Stimulated activated CD4-positive, alpha-beta T cell treated with anti-CD3 and anti-CD28 coated beads, Interleukin-2, amount 100 ng/mL, for 24 hours (primary cell): ENCODE measurements around the gene PHLDB2.

ENCODE experiments used
- DNase-seq, 2 donors: peaks; one replicate each; pipeline ENCODE4 v3.0.0-alpha.2; 2020

PHLDB2 gene

DNA sequence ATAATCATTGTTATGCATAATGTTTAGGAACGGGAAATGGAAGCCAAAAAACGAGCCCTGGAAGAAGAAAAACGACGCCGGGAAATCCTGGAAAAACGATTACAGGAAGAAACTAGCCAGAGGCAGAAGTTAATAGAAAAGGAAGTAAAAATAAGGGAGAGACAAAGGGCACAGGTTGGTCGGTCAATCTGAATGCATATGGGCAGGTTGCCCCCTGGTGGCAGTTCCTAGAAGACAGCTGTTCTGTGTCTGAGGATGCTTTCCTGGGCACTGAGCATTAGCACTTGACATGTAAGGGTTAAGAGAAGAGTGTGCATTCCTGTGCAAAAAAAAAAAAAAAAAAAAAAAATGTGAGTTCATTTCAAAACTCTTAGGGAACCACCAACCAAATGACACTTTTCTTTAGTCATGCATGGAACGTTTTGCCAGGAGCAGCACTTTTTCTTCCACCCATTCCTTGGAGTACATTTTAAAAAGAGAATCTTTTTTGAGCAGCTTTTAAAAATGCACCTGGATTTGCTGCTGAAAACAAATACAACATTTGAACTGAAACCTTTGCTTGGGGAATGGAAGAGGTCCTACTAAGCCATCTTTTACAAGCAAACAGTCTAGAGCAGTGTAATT is 108.7 kb downstream of the PHLDB2 start:
- peak; percentile 83 to 88 for DNase-seq

DNA sequence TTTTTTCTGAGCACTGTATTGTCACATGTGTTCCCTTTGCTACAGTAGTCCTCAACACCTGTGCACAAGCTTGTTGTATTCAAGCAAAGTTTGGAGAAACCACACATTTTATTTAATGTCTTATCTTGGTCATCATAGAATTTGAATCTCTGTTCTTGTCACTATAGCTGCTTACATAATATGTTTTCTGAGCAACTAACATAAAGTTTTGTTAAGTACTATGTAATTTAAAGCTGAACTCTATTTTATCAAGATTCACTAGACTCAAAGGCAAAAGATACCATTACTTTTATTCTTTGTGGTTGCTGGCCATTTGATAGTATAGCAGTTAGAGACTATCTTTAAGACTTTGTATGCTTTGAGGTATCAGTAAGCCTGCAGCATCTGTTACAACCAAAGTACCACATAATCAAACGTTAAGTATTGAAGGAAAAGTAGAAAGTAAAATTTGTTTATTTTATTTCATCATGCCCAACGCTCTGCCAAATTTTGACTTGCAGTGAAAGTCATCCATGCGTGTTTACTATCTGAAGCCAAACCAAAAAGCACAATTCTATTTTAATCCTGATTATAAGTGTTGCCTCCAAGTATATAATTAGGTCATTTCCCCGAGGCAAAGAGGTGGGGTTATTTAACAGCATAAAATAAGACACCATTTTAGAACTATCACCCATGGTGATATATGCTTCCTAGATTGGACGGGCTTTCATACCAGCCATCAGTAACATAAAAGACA is 109.4 kb downstream of the PHLDB2 start:
- DNase-seq, result no peak

DNA sequence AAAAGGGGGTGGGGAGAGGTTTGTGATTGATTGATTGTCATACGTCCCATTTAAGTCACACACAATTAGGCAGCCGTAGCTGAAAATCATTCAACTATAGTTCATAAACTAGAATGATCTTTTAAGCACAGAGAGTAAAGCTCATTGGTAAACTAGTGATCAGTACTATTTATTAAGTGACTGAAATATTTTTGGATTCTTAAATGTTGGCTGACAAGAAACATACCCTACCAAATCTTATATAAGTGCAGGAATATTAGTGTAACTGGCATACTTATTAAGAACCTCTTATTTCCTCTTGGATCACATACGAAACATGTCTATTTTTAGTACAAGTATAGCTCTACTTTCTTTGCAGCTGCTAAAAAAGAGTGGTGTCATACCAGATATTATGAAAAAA is 111.3 kb downstream of the PHLDB2 start:
- no peak for DNase-seq

DNA sequence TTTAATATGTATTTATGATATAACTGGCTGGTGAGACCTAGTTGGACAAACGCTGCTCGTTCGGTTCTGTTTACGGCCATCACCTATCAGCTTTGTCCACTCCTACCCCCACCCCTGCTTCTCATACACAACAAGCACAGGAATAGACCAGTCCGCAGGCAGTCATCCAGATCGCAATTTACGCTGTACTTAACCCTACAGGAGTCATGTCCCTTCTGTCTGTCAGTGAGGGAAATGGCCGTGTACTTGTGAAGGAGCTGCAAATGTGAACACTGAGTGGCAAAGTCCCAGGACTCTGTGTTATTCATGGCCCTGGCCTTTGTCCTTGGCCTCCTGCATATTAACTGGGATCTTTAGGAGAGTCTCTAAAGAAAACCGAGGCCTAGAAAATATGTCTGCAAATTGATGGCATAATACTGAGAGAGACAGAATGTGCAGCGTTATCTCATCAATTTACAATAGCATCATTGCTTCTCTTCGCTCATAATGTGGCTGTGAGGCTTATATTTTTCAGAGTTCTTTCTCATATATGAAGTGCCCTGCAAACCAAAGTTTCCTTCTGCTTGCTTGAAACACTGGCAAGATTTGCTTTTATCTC is 112.6 kb downstream of the PHLDB2 start:
- DNase-seq, result no peak

DNA sequence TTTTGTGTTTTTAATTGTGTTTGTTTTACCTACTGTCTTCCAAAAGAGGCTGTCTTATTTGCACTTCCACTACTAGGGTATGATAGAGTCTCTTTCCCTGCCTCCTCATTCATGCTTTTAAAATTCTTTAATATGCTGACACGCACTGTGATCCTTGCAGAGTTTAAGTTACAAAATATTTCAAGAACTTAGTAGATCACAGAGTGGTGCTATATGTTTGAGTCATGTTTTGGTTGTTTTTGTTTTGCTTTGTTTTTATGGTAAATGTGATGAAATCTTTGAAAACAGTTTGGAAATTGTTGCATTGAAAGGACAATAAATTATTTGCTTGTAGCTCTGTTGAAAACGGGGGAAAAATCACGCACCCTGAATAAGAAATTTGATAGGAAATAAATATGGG is 113.8 kb downstream of the PHLDB2 start:
- no peak for DNase-seq

DNA sequence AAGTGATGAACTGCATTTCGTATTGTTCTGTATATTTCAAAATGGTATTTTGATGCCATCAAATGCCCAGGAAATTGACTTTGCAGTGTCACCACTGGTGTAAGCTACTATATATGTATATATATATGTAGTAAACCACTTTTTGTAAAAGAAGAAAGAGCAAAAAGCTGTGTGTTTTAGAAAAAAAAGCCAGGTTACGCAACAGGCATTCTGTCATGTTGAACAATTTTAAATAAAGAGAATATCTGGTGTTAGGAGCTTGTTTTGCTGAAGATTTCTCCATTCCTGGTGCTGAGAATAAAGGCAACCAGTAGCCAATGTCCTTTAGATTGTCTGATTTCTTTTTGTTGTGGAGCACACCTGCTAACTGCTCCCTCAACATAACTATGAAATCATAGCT is 116.1 kb downstream of the PHLDB2 start:
- no peak for DNase-seq

DNA sequence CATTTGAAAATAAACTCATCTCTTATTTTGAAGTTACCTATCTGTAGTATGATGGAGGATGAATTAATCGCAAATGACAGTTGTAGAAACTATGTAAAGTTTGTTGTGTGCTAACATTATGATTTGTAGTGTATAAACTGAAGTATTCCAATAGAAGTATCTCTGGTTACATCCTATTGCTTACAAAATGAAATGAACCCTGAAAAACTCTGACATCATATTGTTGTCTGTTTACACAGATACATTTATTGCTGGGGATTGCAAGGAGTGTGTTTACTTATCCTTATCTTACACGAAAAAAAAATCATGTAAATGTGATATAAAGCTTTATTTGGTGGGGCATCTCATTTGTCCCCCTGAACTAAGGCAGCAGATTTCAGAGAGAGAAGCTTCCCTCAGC is 117.2 kb downstream of the PHLDB2 start:
- no peak for DNase-seq

DNA sequence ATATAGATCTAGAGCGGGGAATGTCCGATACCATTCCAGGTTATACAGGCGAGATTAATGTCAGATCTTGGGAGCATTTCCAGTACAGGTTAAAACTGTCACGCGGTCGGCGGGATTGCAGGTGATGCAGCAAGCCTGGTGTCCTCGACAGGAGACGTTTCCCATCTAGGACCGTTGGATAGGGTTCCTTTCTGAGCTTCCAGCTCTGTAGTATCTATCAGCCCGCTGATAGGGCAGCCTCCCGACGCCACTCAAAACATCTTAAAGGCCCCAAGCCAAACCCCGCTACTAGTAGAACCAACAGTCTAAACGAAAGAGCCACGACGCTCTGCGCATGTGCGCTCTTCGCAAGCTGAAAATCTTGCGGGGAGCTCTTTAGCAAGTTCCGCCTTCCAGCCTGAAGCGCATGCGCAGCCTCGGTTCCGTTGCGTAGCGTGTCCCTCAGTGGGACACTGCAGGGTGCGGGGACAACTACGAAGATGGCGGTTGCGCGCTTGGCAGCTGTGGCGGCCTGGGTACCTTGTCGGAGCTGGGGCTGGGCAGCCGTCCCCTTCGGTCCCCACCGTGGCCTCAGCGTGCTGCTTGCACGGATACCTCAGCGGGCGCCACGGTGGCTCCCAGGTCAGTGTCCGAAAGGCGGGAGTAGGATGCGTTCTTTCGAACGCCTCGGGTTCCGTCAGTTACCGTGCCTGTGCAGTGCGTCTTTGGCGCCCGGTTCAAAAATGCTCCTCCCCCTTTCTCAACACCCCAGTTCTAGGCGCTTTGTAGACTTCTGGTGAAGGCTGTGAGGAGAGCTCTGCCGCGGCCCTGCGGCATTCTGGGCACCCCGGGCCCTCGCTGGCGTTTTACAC is 119.7 kb downstream of the PHLDB2 start, which contains the start of gene ABHD10:
TSS of gene ABHD10 (plus strand) at position 444 of the 851 bp plus-strand sequence. CDS start at position 480, 36 bp downstream.
- DNase-seq, result peak; percentile 97 to 98

DNA sequence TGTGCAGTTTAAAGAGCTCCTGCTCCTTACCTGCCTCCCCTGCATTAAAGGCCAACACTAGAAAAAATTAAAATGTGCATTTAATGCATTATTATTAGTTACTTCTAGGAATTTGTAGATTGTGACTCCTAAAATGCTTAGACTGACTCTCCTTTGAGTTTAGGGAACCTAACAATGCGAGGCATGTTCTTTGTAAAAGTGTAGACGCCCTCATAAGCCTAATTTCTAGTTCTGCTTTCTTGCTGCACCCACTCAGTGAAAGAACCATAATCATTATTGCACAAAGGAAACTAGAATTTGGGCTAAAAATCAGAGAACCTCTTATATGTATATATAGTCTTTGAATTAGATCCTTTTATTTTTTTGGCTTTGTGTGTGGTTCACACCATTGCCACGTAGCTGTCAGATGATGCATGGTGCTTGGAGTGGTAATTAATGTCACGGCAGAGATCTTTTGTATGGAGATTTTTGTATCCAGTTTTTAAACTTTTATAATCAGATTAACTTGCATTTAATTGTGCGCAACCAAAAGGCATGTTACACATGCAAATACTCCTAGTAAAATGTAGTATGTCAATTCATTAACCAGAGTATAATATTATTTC is 120.5 kb downstream of the PHLDB2 start:
- DNase-seq, result no peak

DNA sequence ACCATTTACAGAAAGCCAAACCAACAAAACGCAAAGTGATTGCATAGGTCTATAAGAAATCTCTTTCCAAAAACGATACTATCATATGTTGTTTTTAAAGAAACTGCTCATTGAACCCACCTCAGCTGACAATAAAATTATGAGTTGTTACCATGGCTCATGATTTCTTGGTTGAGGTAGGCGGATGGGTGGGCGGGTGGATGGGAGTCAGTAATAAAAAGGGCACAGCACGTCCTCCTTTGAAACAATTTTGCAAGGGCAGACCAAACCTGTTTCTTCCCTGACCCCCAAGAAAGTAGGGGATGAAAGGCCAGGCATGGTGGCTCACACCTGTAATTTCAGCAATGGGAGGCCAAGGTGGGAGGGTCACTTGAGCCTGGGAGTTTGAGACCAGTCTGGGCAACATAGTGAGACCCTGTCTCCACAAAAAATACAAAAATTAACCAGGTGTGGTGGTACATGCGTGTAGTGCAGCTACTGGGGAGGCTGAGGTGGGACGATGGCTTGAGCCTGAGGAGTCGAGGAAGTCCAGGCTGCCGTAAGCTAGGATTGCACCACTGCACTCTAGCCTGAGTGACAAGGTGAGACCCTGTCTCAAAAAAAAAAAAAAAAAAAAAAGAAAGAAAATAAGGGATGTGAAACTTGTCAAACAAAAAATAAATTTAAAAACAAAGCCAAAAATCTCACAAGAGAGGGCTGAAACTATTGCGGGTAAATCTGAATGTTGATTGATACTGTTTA is 121.8 kb downstream of the PHLDB2 start:
- DNase-seq, result peak; percentile 48 to 65

DNA sequence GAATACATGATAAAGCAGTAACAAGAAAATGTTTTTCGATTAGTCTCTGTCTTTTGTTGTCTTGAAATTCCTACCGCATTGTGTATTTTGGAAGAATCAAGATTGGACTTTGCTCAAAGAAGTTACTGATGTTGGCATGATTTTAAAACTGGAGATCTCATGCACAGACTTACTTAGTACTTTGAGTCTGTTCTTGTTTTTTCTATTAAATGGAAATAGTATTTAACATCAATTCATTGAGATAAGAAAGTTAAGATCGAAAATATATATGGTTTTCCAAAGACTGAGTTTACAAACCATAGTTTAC is 122.3 kb downstream of the PHLDB2 start:
- DNase-seq, result no peak

DNA sequence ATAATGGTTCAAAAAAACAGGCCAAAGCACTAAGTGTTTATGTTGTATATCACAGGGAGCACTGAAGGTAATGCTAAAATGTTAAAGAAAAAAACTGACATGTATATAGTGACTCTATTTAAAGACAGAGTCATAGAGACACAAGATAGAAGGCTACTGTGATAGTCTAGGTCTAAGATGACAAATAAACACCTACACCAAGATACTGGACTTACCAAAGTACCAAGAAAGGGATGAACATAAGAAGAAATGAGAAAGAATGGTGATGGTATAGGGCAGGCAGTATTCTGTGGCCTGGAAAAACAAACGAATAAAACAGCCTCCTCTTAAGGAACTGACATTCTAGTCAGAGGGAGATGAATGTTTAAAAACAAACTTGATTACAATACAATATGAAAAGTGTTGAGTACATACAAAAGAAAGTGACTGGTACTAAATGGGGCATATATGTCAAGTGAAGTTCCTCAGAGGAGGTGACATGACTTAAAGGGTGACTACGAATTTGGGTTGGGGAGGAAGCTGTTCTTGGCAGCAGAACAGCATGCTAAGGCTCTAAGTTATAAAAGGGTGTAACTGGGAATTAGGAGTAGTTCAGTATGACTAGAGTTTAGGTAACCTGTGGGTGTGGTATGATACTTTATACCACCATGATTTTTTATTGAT is 125.7 kb downstream of the PHLDB2 start:
- DNase-seq, result no peak

DNA sequence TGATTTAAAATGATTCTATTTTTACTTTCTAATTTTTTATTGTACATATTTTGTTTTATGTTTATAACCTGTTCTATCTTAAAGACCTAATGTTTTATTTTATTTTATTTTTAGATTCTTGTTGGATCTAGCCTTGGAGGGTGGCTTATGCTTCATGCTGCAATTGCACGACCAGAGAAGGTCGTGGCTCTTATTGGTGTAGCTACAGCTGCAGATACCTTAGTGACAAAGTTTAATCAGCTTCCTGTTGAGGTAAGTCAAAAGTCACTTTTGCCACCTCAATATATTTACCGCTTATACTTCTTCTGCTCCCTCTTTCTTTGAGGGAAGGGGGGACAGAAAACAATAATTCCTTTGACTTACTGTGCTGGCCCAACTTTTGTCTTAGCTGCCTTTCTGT is 127.7 kb downstream of the PHLDB2 start:
- DNase-seq, result no peak

DNA sequence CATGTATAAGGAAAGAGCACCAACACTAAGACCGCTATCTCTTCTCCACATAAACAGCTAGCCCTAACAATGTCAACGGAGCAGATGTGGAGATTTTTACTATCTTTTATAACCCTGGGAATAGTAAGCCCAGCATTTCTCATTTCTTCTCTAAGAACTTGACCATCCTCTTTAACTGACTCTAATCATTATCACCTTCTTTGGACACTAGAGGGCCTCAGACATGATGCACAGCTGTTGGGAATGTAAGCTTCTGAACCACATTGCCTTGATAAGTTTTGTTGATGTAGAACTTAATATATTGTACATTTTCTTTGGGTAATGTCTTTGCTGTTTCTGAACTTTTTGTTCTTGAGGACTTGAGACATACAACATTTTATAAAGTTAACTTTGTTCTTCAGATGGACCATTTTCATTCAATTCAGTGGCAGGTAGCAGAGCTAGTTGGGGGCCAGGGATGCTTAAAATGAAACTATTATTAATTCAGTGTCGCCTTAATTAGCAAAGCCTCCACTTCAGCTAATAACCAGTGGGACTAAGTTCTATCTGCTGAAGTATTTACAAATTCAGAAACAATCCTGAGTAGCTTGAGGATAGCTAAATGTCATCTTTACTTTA is 130.1 kb downstream of the PHLDB2 start:
- DNase-seq, result no peak

DNA sequence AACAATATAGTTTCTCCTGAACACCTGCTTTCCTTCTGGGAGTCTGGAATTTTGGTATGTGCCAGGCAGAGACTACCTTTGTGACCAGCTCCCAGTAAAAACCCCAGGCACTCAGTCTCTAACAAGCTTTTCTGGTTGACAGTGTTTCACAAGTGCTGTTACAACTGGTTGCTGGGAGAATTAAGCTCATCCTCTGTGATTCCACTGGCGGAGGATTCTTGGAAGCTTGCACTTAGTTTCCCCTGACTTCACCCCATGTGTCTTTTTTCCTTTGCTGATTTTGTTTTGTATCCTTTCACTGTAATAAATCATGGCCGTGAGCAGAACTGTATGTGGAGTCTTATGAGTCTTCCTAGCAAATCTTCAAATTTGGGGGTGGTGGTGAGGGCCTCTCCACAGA is 134.0 kb downstream of the PHLDB2 start:
- no peak for DNase-seq

DNA sequence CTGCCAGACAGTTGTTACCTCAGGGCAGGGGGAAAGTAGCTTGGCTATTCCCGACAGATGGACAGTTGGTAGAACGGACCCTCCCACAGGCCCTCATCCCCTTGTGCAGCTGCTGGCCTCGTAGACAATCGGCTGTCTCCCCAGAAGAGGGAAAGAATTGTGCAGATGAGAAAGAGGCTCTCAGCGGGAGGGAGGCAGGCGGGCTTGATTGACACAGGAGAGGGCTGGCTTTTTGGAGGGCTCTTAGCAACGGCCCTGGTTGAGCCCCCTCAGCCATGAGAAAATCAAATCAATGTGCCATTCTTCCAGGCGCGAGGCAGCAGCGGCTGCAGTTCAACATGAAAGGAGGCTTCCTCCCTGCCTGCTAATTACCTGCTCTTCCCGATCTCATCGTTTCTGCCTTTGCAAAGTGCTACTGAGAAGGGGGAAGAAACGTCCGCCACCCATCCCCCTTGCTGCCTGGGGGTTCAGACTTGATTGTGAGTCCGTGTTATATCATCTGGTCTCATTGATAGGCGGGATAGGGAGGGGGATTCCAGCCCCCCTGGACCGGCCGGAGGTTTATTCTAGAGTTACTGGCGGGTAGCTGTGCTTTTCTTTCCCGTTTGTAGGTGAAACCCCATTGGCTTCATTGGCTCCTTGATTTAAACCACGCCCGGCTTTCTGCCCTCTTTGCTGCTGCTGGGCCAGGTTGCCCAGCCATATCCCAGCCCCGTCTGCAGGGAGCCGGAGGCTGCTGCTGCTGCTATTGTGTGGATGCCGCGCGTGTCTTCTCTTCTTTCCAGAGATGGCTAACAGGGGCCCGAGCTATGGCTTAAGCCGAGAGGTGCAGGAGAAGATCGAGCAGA is 139.8 kb downstream of the PHLDB2 start, which contains the start of gene TAGLN3:
TSS of gene TAGLN3 (plus strand) at position 287 of the 848 bp plus-strand sequence. CDS start at position 788, 501 bp downstream.
- DNase-seq, result no peak

DNA sequence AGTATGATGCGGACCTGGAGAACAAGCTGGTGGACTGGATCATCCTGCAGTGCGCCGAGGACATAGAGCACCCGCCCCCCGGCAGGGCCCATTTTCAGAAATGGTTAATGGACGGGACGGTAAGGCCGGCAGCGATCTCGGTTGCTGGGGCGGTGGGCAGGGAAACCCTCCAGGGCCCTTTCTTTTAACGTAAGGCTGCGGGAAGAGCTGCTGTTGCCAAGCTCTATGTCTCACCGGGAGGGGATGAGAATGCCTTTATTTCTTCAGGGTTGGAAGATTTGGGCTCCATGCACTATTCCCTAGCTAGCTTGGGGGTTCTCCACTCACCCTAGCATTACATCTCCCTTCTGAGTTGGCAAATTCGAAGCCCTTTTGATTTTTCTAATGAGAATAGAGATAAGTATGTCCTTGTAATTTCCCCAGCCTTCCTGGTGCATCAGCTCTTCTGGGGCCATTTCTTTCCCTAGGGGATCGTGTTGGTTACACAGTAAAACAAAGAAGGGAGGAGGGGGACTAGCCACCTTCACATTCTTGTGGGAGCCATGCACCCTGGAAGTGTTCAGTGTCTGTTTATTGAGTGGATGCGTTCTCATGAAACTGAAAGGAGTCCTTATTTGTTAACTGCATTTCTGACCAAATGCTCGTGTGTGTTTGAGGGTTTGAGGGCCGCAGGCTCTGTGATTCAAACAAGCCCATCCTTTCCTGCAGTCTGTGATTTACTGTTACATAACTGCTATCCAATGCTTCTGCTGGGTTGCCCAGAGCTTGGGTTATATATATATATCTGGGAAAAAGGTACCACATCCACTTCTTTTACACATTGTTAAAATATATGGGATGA is 140.6 kb downstream of the PHLDB2 start:
- no peak for DNase-seq

DNA sequence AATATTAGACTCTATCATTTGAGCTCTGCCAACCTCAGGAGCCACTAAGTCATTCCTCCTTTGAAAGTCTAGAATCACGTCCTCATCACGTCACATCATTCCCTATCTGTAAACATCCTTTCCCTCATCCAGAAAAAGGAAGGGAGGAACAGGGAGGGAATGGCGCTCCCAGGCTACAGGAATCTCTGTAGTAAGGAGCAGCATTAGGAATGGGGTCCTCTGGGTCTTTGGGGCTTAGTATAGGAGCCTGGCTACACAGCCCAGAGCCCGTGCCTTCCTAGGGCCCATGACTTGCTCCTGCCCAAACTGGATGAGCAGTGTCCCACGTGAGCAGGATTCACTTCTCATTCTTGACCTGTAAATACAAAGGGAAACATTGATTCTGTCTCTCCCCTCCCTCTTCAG is 141.3 kb downstream of the PHLDB2 start:
- DNase-seq, result no peak

DNA sequence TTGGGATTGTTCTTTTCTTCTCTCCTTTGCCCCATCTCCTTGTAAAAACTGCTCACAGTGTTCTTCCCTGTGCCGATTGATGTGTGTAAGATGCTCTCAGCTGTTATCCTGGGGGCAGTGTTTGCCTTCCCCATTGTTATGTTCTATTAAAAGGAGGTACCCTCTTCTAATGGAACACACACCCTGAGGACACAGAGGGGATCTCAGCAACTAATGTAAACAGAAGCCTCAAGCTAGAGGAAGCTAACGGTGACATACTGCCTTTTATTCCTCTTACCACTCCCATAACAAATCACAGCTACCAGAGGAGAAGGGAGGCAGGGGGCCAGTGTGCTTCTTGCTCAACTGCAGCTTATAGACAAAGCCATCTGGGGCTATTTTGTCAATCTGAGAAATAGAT is 141.9 kb downstream of the PHLDB2 start:
- no peak for DNase-seq
